Measurements from ENCODE around the gene GPR68. TPM values are rescaled to one million over a fixed set of nuclear protein-coding genes. Genes with fewer than 3 reads are reported as not detected.
A peak's percentile ranks its signal among the peaks of the same experiment; 100 is the strongest.
"Not testable (repeated sequence)": the region's sequence is repeated elsewhere in the genome, so short reads cannot be mapped to it uniquely, and the experiment has no call there.

Gene GPR68
- total and polyA plus RNA-seq, 4 donors, result 2.3 to 7.6 (median 2.8) TPM

DNA sequence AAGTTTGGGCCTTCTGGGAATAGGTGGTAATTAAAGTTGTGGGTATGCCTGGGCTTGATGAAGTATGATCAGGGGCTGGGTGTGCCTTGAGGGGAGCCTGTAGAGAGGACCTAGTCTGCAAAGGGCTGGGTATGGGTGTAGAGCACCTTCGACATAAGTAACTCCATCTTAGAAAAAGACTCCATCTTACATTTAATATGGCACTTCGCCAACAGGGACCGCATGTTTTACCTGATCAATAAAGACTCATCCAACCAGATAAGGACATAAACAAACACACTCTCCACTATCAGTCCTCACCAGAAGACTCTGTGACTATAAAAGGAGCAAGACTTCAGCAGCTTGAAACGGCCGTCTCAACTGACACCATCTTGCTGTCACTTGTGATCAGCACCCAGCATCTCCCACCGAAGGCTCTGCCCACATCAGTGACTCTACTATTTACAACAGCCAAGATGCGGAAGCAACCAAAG lies 23.5 kb upstream of the GPR68 start:
- Histone ChIP-seq H3K4me3 (no peak overlapping the region), H3K36me3 (ENCODE audit: control insufficient read depth in 4 of 4, insufficient read depth in 4 of 4, low read length in 4 of 4) (peaks cover 0 to 8% (median 0%) of the 10 kb centered on the region in 4 donors), H3K27me3 (ENCODE audit: control insufficient read depth in 3 of 3, insufficient read depth in 3 of 3, low read length in 2 of 3) (peaks cover 0 to 10% (median 7%) of the 10 kb centered on the region in 3 donors), H3K4me1 (ENCODE audit: control insufficient read depth in 5 of 5, insufficient read depth in 5 of 5, low read length in 5 of 5) (peaks cover 0 to 25% (median 12%) of the 10 kb centered on the region in 5 donors), H3K9ac (ENCODE audit: insufficient read depth in 1 of 2, low read length in 2 of 2) (no peak overlapping the region), H3K9me3 (ENCODE audit: control insufficient read depth in 4 of 4, insufficient read depth in 3 of 4, low read length in 3 of 4) (no peaks in the 10 kb centered on the region), H3K27ac (ENCODE audit: low read depth in 1 of 2, low read length in 1 of 2) (no peak overlapping the region)
- DNase-seq, result no peak
- no peak for TF ChIP-seq CTCF (IDR thresholded peaks at IDR 0.05; ENCODE audit: control extremely low read depth, extremely low read depth)
- no peak for ATAC-seq (ENCODE audit: insufficient read depth, low FRiP score)
- WGBS, 2 donors, result 95 to 96% methylated on average over 7 of the region's 7 CpGs

DNA sequence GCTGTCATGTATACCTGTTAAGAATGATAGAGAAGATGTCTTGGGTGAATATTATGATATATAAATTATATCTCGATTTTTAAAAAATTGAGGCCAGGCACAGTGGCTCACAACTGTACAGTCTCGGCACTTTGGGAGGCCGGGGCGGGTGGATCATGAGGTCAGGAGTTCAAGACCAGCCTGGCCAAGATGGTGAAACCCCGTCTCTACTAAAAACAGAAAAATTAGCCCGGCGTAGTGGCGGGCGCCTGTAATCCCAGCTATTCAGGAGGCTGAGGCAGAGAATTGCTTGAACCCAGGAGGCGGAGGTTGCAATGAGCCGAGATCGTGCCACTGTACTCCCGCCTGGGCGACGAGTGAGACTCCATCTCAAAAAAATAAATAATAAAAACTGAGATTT lies 21.8 kb upstream of the GPR68 start:
- not testable (repeated sequence) for H3K27ac ChIP-seq (ENCODE audit: low read depth in 1 of 2, low read length in 1 of 2); H3K36me3 ChIP-seq (ENCODE audit: control insufficient read depth in 4 of 4, insufficient read depth in 4 of 4, low read length in 4 of 4); ATAC-seq (ENCODE audit: insufficient read depth, low FRiP score); H3K4me3 ChIP-seq; H3K9ac ChIP-seq (ENCODE audit: insufficient read depth in 1 of 2, low read length in 2 of 2); H3K9me3 ChIP-seq (ENCODE audit: control insufficient read depth in 4 of 4, insufficient read depth in 3 of 4, low read length in 3 of 4); DNase-seq
- H3K27me3 ChIP-seq (ENCODE audit: control insufficient read depth in 3 of 3, insufficient read depth in 3 of 3, low read length in 2 of 3), result peaks cover 0 to 10% (median 7%) of the 10 kb centered on the region in 3 donors
- H3K4me1 ChIP-seq (ENCODE audit: control insufficient read depth in 5 of 5, insufficient read depth in 5 of 5, low read length in 5 of 5), result peaks cover 0 to 21% (median 12%) of the 10 kb centered on the region in 5 donors
- 97% methylated on average over 15 of the region's 15 CpGs for WGBS, 2 donors

DNA sequence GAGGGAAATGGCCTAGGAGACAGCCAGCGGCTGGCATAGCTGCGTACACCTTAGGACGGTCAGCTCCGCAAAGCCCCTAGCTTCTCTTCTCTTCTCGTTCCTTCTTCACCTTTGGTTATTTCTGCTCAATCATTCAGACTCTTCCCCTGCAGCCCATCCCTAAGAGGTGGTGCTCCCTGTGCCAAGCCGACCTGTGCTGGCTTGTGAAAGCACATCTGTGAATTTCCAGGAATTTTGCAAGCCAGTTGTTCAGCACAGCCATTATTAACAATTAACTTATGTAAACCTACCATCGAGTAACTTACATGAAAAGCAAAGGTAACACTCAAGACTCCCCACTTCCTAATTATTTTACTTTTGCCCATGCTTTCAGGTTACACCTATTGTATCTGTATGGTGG lies 20.9 kb upstream of the GPR68 start:
- DNase-seq (no peak), ATAC-seq (ENCODE audit: insufficient read depth, low FRiP score) (no peak)
- Histone ChIP-seq H3K4me3 (no peak overlapping the region), H3K9me3 (ENCODE audit: control insufficient read depth in 4 of 4, insufficient read depth in 3 of 4, low read length in 3 of 4) (peaks cover 0 to 3% (median 0%) of the 10 kb centered on the region in 4 donors), H3K36me3 (ENCODE audit: control insufficient read depth in 4 of 4, insufficient read depth in 4 of 4, low read length in 4 of 4) (no peaks in the 10 kb centered on the region), H3K27ac (ENCODE audit: low read depth in 1 of 2, low read length in 1 of 2) (no peak overlapping the region), H3K27me3 (ENCODE audit: control insufficient read depth in 3 of 3, insufficient read depth in 3 of 3, low read length in 2 of 3) (peaks cover 0 to 10% (median 7%) of the 10 kb centered on the region in 3 donors), H3K4me1 (ENCODE audit: control insufficient read depth in 5 of 5, insufficient read depth in 5 of 5, low read length in 5 of 5) (peaks cover 0 to 19% (median 12%) of the 10 kb centered on the region in 5 donors), H3K9ac (ENCODE audit: insufficient read depth in 1 of 2, low read length in 2 of 2) (no peak overlapping the region)
- 88 to 91% methylated on average over 7 of the region's 7 CpGs for WGBS, 2 donors
- no peak for TF ChIP-seq CTCF (IDR thresholded peaks at IDR 0.05; ENCODE audit: control extremely low read depth, extremely low read depth)

- peak in 1 of 3 donors; percentile 20 for DNase-seq
- no peak for TF ChIP-seq CTCF (IDR thresholded peaks at IDR 0.05; ENCODE audit: control extremely low read depth, extremely low read depth)
- peaks cover 0 to 9% (median 7%) of the 10 kb centered on the region in 5 donors for H3K4me1 ChIP-seq (ENCODE audit: control insufficient read depth in 5 of 5, insufficient read depth in 5 of 5, low read length in 5 of 5)
- ATAC-seq (ENCODE audit: insufficient read depth, low FRiP score), result peak; percentile 39
- peaks cover 0 to 3% (median 0%) of the 10 kb centered on the region in 4 donors for H3K9me3 ChIP-seq (ENCODE audit: control insufficient read depth in 4 of 4, insufficient read depth in 3 of 4, low read length in 3 of 4)
- peaks cover 0 to 10% (median 7%) of the 10 kb centered on the region in 3 donors for H3K27me3 ChIP-seq (ENCODE audit: control insufficient read depth in 3 of 3, insufficient read depth in 3 of 3, low read length in 2 of 3)
- H3K4me3 ChIP-seq, result peak overlapping the region; percentile 46
- H3K36me3 ChIP-seq (ENCODE audit: control insufficient read depth in 4 of 4, insufficient read depth in 4 of 4, low read length in 4 of 4), result no peaks in the 10 kb centered on the region
- H3K9ac ChIP-seq (ENCODE audit: insufficient read depth in 1 of 2, low read length in 2 of 2), result no peak overlapping the region
- WGBS, 2 donors, result 12 to 16% methylated on average over 45 to 69 of the region's 69 CpGs
- H3K27ac ChIP-seq (ENCODE audit: low read depth in 1 of 2, low read length in 1 of 2), result peak overlapping the region in 1 of 2 donors; percentile 74
These were observed 19.9 kb upstream of the GPR68 start for GRCh38 chr14:91264151-91265150.

Data from lung (tissue), 12 donors.